Measurements from ENCODE around the gene PREPL.

Gene PREPL

GRCh38 chr2:44325897-44326296 is 35.4 kb downstream of the PREPL start:
- no peaks in the 10 kb centered on the region for H3K79me2 ChIP-seq (ENCODE audit: insufficient read depth, low read length)
- H3K4me3 ChIP-seq (ENCODE audit: low read depth in 1 of 2, low read length in 2 of 2) = no peak overlapping the region
- no peaks in the 10 kb centered on the region for H3K4me1 ChIP-seq (ENCODE audit: insufficient read depth, low read length)
- no peaks in the 10 kb centered on the region for H4K20me1 ChIP-seq (ENCODE audit: insufficient read depth, low read length)
- peaks cover 67% of the 10 kb centered on the region for H3K36me3 ChIP-seq (ENCODE audit: insufficient read depth, low read length)
- H3K9me3 ChIP-seq (ENCODE audit: insufficient read depth, low read length, severe bottlenecking) = no peaks in the 10 kb centered on the region
- H3K27ac ChIP-seq (ENCODE audit: low read length) = no peak overlapping the region
- H3K27me3 ChIP-seq (ENCODE audit: insufficient read depth, low read length, poor library complexity) = no peaks in the 10 kb centered on the region
- TF ChIP-seq CTCF (IDR thresholded peaks at IDR 0.05; ENCODE audit: borderline replicate concordance, extremely low read depth, low read length, poor library complexity, severe bottlenecking) (no peak), EZH2 (IDR thresholded peaks at IDR 0.05; ENCODE audit: borderline replicate concordance, low read depth, low read length, severe bottlenecking) (no peak)
- H3K4me2 ChIP-seq (ENCODE audit: insufficient read depth, low read length) = no peak overlapping the region
- ATAC-seq (ENCODE audit: insufficient read depth, low read depth) (no peak), DNase-seq (no peak)
- H3K9ac ChIP-seq (ENCODE audit: low read depth, low read length) = no peak overlapping the region
- H2AFZ ChIP-seq (ENCODE audit: low read depth, low read length) = no peak overlapping the region

- TF ChIP-seq EZH2 (IDR thresholded peaks at IDR 0.05; ENCODE audit: borderline replicate concordance, low read depth, low read length, severe bottlenecking) (no peak), CTCF (IDR thresholded peaks at IDR 0.05; ENCODE audit: borderline replicate concordance, extremely low read depth, low read length, poor library complexity, severe bottlenecking) (no peak)
- no peak overlapping the region for H3K9ac ChIP-seq (ENCODE audit: low read depth, low read length)
- no peak overlapping the region for H3K4me2 ChIP-seq (ENCODE audit: insufficient read depth, low read length)
- H3K36me3 ChIP-seq (ENCODE audit: insufficient read depth, low read length) = peaks cover 70% of the 10 kb centered on the region
- H3K79me2 ChIP-seq (ENCODE audit: insufficient read depth, low read length) = no peaks in the 10 kb centered on the region
- no peaks in the 10 kb centered on the region for H3K9me3 ChIP-seq (ENCODE audit: insufficient read depth, low read length, severe bottlenecking)
- H4K20me1 ChIP-seq (ENCODE audit: insufficient read depth, low read length) = no peaks in the 10 kb centered on the region
- no peak overlapping the region for H3K27ac ChIP-seq (ENCODE audit: low read length)
- H3K4me1 ChIP-seq (ENCODE audit: insufficient read depth, low read length) = no peaks in the 10 kb centered on the region
- H3K4me3 ChIP-seq (ENCODE audit: low read depth in 1 of 2, low read length in 2 of 2) = no peak overlapping the region
- H3K27me3 ChIP-seq (ENCODE audit: insufficient read depth, low read length, poor library complexity) = no peaks in the 10 kb centered on the region
- ATAC-seq (ENCODE audit: insufficient read depth, low read depth) = no peak
- H2AFZ ChIP-seq (ENCODE audit: low read depth, low read length) = no peak overlapping the region
- DNase-seq = no peak
Measured at GRCh38 chr2:44324971-44325426, 36.3 kb downstream of the PREPL start.

GRCh38 chr2:44321360-44321759 is 39.9 kb downstream of the PREPL start:
- DNase-seq (no peak), ATAC-seq (ENCODE audit: insufficient read depth, low read depth) (no peak)
- Histone ChIP-seq H3K9ac (ENCODE audit: low read depth, low read length) (no peak overlapping the region), H3K9me3 (ENCODE audit: insufficient read depth, low read length, severe bottlenecking) (no peaks in the 10 kb centered on the region), H3K27ac (ENCODE audit: low read length) (no peak overlapping the region), H2AFZ (ENCODE audit: low read depth, low read length) (no peak overlapping the region), H3K4me1 (ENCODE audit: insufficient read depth, low read length) (no peaks in the 10 kb centered on the region), H3K36me3 (ENCODE audit: insufficient read depth, low read length) (peaks cover 57% of the 10 kb centered on the region), H3K4me3 (ENCODE audit: low read depth in 1 of 2, low read length in 2 of 2) (no peak overlapping the region), H3K27me3 (ENCODE audit: insufficient read depth, low read length, poor library complexity) (no peaks in the 10 kb centered on the region), H3K4me2 (ENCODE audit: insufficient read depth, low read length) (no peak overlapping the region), H4K20me1 (ENCODE audit: insufficient read depth, low read length) (no peaks in the 10 kb centered on the region), H3K79me2 (ENCODE audit: insufficient read depth, low read length) (no peaks in the 10 kb centered on the region)
- TF ChIP-seq CTCF (IDR thresholded peaks at IDR 0.05; ENCODE audit: borderline replicate concordance, extremely low read depth, low read length, poor library complexity, severe bottlenecking) (no peak), EZH2 (IDR thresholded peaks at IDR 0.05; ENCODE audit: borderline replicate concordance, low read depth, low read length, severe bottlenecking) (no peak)

GRCh38 chr2:44320832-44321231 is 40.5 kb downstream of the PREPL start:
- DNase-seq = no peak
- Histone ChIP-seq H3K4me1 (ENCODE audit: insufficient read depth, low read length) (no peaks in the 10 kb centered on the region), H2AFZ (ENCODE audit: low read depth, low read length) (no peak overlapping the region), H3K27ac (ENCODE audit: low read length) (no peak overlapping the region), H3K27me3 (ENCODE audit: insufficient read depth, low read length, poor library complexity) (no peaks in the 10 kb centered on the region), H3K36me3 (ENCODE audit: insufficient read depth, low read length) (peaks cover 53% of the 10 kb centered on the region; the same call in 1 of the 2 replicates), H3K79me2 (ENCODE audit: insufficient read depth, low read length) (no peaks in the 10 kb centered on the region), H3K4me3 (ENCODE audit: low read depth in 1 of 2, low read length in 2 of 2) (no peak overlapping the region), H3K4me2 (ENCODE audit: insufficient read depth, low read length) (no peak overlapping the region), H3K9ac (ENCODE audit: low read depth, low read length) (no peak overlapping the region), H3K9me3 (ENCODE audit: insufficient read depth, low read length, severe bottlenecking) (no peaks in the 10 kb centered on the region), H4K20me1 (ENCODE audit: insufficient read depth, low read length) (no peaks in the 10 kb centered on the region)
- ATAC-seq (ENCODE audit: insufficient read depth, low read depth) = no peak
- TF ChIP-seq EZH2 (IDR thresholded peaks at IDR 0.05; ENCODE audit: borderline replicate concordance, low read depth, low read length, severe bottlenecking) (no peak), CTCF (IDR thresholded peaks at IDR 0.05; ENCODE audit: borderline replicate concordance, extremely low read depth, low read length, poor library complexity, severe bottlenecking) (no peak)
